Large intestine (tissue), 3 donors: ENCODE data around the gene CLBA1. TPM values are rescaled to one million over a fixed set of nuclear protein-coding genes. Genes with fewer than 3 reads are reported as not detected.
A peak's percentile ranks its signal among the peaks of the same experiment; 100 is the strongest.
"Not testable (repeated sequence)": the region's sequence is repeated elsewhere in the genome, so short reads cannot be mapped to it uniquely, and the experiment has no call there.

Source experiments
- DNase-seq, 2 donors: peaks; one replicate each; pipeline versions ENCODE4 v3.0.0 to v3.0.0-alpha.2; 2013
- H3K27ac ChIP-seq: one replicate; pipeline ENCODE4 v1.5.1; 2013; ENCODE audit warnings: low read length
- H3K27me3 ChIP-seq: 2 replicates; pipeline ENCODE4 v1.6.1; 2013; ENCODE audit warnings: low read length; ENCODE audit not compliant: control insufficient read depth, insufficient read depth
- H3K36me3 ChIP-seq: 2 replicates; pipeline ENCODE4 v1.6.1; 2013; ENCODE audit warnings: low read length; ENCODE audit not compliant: control insufficient read depth, insufficient read depth
- H3K4me1 ChIP-seq: one replicate; pipeline ENCODE4 v1.6.1; 2013; ENCODE audit warnings: low read length; ENCODE audit not compliant: control insufficient read depth, insufficient read depth
- H3K4me3 ChIP-seq: one replicate; pipeline ENCODE4 v1.5.1; 2013; ENCODE audit warnings: low read length
- H3K9me3 ChIP-seq: one replicate; pipeline ENCODE4 v1.6.1; 2013; ENCODE audit warnings: mild to moderate bottlenecking, low read depth, low read length, moderate library complexity; ENCODE audit not compliant: control insufficient read depth
- WGBS: methylation state at CpG from one replicate; pipeline ENCODE4 v1.1.5; 2013; ENCODE audit warnings: low lambda C conversion rate; ENCODE audit not compliant: insufficient coverage; 5-methylcytosine and 5-hydroxymethylcytosine counted together
- polyA plus RNA-seq: library from polyadenylated mRNA; unstranded; fragments of 120-200 nt; gene quantifications from one replicate; pipeline ENCODE4 v1.2.1, GENCODE V29; 2013

Gene CLBA1
- polyA plus RNA-seq, 1 donor: 7.0 TPM

GRCh38 chr14:105026802-105027563, 41.4 kb downstream of the CLBA1 start:
- Histone ChIP-seq H3K27me3 (no peaks in the 10 kb centered on the region), H3K36me3 (no peaks in the 10 kb centered on the region), H3K4me1 (peaks cover 5% of the 10 kb centered on the region), H3K9me3 (no peaks in the 10 kb centered on the region), H3K4me3 (no peak overlapping the region), H3K27ac (no peak overlapping the region)
- no peak for DNase-seq
- 50% methylated on average over 1 of the region's 1 CpG for WGBS

GRCh38 chr14:105027718-105028117, 42.1 kb downstream of the CLBA1 start:
- WGBS: no CpG with 5 or more reads among the region's 4 CpGs
- not testable (repeated sequence) for H3K27me3 ChIP-seq, H3K27ac ChIP-seq

GRCh38 chr14:105028251-105028927, 42.8 kb downstream of the CLBA1 start:
- DNase-seq: no peak
- Histone ChIP-seq H3K27ac (no peak overlapping the region), H3K36me3 (no peaks in the 10 kb centered on the region), H3K27me3 (no peaks in the 10 kb centered on the region), H3K4me1 (no peaks in the 10 kb centered on the region), H3K9me3 (no peaks in the 10 kb centered on the region), H3K4me3 (no peak overlapping the region)
- WGBS: 73% methylated on average over 3 of the region's 12 CpGs

More at GRCh38 chr14:105027718-105028117, 42.1 kb downstream of the CLBA1 start:
- H3K4me3 ChIP-seq, DNase-seq, H3K9me3 ChIP-seq, H3K4me1 ChIP-seq, H3K36me3 ChIP-seq: not testable (repeated sequence)

GRCh38 chr14:105029402-105029801, 43.8 kb downstream of the CLBA1 start:
- Histone ChIP-seq H3K27ac (no peak overlapping the region), H3K4me3 (no peak overlapping the region), H3K4me1 (no peaks in the 10 kb centered on the region), H3K36me3 (no peaks in the 10 kb centered on the region), H3K27me3 (peaks cover 6% of the 10 kb centered on the region), H3K9me3 (no peaks in the 10 kb centered on the region)
- no CpG with 5 or more reads among the region's 7 CpGs for WGBS
- DNase-seq: no peak

- no peak overlapping the region for H3K4me3 ChIP-seq
- DNase-seq: no peak
- no peaks in the 10 kb centered on the region for H3K9me3 ChIP-seq
- H3K36me3 ChIP-seq: no peaks in the 10 kb centered on the region
- no CpG with 5 or more reads among the region's 2 CpGs for WGBS
- H3K4me1 ChIP-seq: no peaks in the 10 kb centered on the region
- H3K27ac ChIP-seq: no peak overlapping the region
- peaks cover 9% of the 10 kb centered on the region for H3K27me3 ChIP-seq
These were observed 44.6 kb downstream of the CLBA1 start for GRCh38 chr14:105030194-105030593.

- no CpG with 5 or more reads among the region's 9 CpGs for WGBS
- Histone ChIP-seq H3K9me3 (no peaks in the 10 kb centered on the region), H3K4me1 (no peaks in the 10 kb centered on the region), H3K36me3 (no peaks in the 10 kb centered on the region), H3K27ac (no peak overlapping the region), H3K27me3 (peaks cover 9% of the 10 kb centered on the region), H3K4me3 (no peak overlapping the region)
- no peak for DNase-seq
These were observed 45.3 kb downstream of the CLBA1 start for GRCh38 chr14:105030836-105031396.

GRCh38 chr14:105032451-105032901, 46.9 kb downstream of the CLBA1 start:
- 100% methylated on average over 2 of the region's 5 CpGs for WGBS
- not testable (repeated sequence) for H3K27ac ChIP-seq, H3K27me3 ChIP-seq, H3K9me3 ChIP-seq, DNase-seq, H3K4me3 ChIP-seq, H3K4me1 ChIP-seq, H3K36me3 ChIP-seq

GRCh38 chr14:105033412-105033900, 47.9 kb downstream of the CLBA1 start:
- not testable (repeated sequence) for H3K36me3 ChIP-seq, H3K4me1 ChIP-seq, H3K9me3 ChIP-seq, H3K27ac ChIP-seq, H3K27me3 ChIP-seq
- peak in 1 of 2 donors; percentile 48 for DNase-seq
- peak overlapping the region; percentile 52 for H3K4me3 ChIP-seq
- WGBS: no CpG with 5 or more reads among the region's 45 CpGs

- Histone ChIP-seq H3K27ac (no peak overlapping the region), H3K27me3 (peaks cover 9% of the 10 kb centered on the region), H3K9me3 (no peaks in the 10 kb centered on the region), H3K4me1 (no peaks in the 10 kb centered on the region), H3K4me3 (no peak overlapping the region), H3K36me3 (no peaks in the 10 kb centered on the region)
- WGBS: 82% methylated on average over 2 of the region's 17 CpGs
- no peak for DNase-seq
These were observed 48.9 kb downstream of the CLBA1 start for GRCh38 chr14:105034315-105035039.

GRCh38 chr14:105035616-105036015, 50.0 kb downstream of the CLBA1 start:
- H3K36me3 ChIP-seq, H3K4me1 ChIP-seq, H3K9me3 ChIP-seq, H3K4me3 ChIP-seq, DNase-seq, H3K27me3 ChIP-seq, H3K27ac ChIP-seq: not testable (repeated sequence)
- 63% methylated on average over 1 of the region's 2 CpGs for WGBS
